ENCODE data around the gene MOB2.
"Not testable (repeated sequence)": the region's sequence is repeated elsewhere in the genome, so short reads cannot be mapped to it uniquely, and the experiment has no call there.

The MOB2 gene

DNA sequence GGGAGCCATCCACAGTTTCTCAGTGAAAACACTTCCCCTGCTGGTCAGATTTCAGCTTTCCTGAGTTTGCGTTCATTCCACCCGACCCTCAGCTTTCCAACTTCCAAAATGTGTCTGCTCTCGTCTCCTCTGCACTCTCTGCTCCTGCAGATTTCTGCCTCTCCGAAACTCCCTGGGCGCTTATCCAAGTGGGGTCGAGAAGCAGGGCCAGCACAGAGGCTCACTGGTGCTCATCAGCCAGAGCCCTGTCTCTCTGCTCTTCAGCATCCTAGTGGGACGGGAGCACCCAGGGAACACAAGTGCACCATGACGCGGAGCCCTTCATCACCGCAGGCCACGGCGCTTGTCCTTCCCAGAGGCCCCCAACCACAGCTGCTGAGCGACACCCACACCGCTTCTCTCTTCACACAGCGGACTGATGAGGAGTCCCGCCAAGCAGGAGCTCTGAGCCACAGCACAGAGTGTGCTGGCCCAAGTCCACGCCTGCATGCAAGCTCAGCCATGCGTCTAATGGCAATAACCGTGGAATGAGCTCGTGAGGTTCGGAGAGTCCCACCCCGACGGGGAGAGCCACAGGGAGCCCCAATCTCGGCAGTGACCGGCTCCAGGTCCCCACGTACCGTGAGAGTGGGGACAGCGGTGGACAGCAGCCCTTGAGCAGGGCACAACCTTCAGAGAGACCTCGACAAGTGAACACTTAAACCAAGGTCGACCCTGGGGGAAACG lies 27.9 kb upstream of the MOB2 start:
- no peak for DNase-seq (ENCODE audit: low read depth)
- no peak for TF ChIP-seq CTCF (IDR thresholded peaks at IDR 0.05; ENCODE audit: control insufficient read depth, extremely low read depth, insufficient read depth)
- no peak overlapping the region for H3K4me3 ChIP-seq (ENCODE audit: low read depth, low read length)

DNA sequence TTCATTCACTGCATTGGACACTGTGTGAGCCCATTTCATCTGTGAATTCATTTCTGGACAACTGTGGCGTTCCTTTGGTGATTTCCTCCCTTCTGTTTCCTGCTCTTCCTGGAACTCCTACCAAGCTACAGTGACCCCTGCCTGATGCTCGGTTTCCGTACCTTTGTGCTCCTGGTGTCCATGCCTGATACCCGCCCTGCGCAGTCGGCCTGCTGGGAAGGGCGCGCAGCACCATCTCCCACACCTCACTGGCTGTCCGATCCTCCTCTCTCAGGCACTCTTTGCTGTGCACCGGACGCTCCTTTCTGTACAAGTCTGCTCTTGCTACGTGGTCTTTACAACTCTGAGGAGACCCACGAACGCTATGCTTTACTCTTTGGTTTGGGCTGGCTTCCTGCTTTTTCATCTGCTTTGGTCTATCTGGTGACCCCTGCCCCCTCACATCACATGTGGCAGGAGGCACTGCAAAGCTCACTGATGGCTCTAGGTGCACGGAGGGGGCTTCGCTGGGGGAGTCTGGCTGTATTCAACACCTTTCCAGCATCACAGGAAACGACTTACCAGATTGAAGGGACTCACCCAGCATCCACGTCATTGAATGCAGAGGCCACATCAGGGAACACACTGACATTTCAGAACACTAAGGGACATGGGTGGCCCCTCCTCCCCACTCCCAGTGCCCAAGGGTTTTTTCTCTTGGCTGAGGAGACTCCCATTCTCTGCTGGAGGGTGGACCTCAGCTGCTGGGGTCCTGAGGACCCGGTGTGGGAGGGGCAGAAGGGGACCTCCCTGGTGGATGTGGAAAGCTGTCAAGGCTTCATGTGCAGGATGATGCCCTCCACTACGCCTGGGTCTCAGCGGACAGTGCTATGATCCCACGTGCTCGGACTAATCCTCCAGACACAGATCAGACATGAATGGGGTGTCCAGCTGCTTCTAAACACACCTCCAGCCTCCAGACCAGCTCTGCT lies 27.0 kb upstream of the MOB2 start:
- H3K4me3 ChIP-seq (ENCODE audit: low read depth, low read length), result no peak overlapping the region
- no peak for DNase-seq (ENCODE audit: low read depth)
- no peak for TF ChIP-seq CTCF (IDR thresholded peaks at IDR 0.05; ENCODE audit: control insufficient read depth, extremely low read depth, insufficient read depth)

- not testable (repeated sequence) for H3K4me3 ChIP-seq (ENCODE audit: low read depth, low read length); DNase-seq (ENCODE audit: low read depth)
Measured at GRCh38 chr11:1512531-1513258, 26.1 kb upstream of the MOB2 start.

- no peak for DNase-seq (ENCODE audit: low read depth)
- TF ChIP-seq CTCF (IDR thresholded peaks at IDR 0.05; ENCODE audit: control insufficient read depth, extremely low read depth, insufficient read depth), result no peak
- no peak overlapping the region for H3K4me3 ChIP-seq (ENCODE audit: low read depth, low read length)
Measured at GRCh38 chr11:1511937-1512496, 25.4 kb upstream of the MOB2 start.

- no peak for TF ChIP-seq CTCF (IDR thresholded peaks at IDR 0.05; ENCODE audit: control insufficient read depth, extremely low read depth, insufficient read depth)
- no peak for DNase-seq (ENCODE audit: low read depth)
- H3K4me3 ChIP-seq (ENCODE audit: low read depth, low read length), result no peak overlapping the region
Measured at GRCh38 chr11:1510928-1511327, 24.3 kb upstream of the MOB2 start.

DNA sequence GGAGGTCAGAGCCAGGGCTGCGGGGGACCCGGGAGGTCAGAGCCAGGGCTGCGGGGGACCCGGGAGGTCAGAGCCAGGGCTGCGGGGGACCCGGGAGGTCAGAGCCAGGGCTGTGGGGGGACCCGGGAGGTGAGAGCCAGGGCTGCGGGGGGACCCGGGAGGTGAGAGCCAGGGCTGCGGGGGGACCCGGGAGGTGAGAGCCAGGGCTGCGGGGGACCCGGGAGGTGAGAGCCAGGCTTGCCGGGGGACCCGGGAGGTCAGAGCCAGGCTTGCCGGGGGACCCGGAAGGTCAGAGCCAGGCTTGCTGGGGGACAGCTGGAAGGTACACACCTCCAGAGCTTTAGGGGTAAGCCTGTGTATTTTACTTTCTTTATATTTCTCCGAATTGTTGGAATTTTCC lies 23.8 kb upstream of the MOB2 start:
- not testable (repeated sequence) for DNase-seq (ENCODE audit: low read depth); H3K4me3 ChIP-seq (ENCODE audit: low read depth, low read length)

DNA sequence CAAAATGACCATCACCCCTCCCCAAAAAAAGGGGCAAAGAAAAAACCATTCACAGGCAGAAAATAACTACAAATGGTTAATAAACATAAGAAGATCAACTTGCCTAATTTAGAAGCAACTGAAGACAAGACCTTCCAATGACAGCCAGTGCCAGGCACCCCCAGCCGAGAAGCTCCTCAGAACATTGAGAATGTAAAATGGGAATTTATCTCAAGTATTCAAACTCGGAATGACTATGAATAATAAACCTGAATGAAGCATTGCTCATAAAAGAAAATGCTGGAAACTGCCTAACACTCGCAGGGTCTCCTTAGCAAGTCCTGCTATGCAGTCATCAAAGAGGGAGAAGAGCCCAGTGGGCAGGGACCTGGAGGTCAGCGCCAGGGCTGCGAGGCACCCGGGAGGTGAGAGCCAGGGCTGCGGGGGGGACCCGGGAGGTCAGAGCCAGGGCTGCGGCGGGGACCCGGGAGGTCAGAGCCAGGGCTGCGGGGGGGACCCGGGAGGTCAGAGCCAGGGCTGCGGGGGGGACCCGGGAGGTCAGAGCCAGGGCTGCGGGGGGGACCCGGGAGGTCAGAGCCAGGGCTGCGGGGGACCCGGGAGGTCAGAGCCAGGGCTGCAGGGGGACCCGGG lies 23.2 kb upstream of the MOB2 start:
- no peak for DNase-seq (ENCODE audit: low read depth)
- no peak overlapping the region for H3K4me3 ChIP-seq (ENCODE audit: low read depth, low read length)
- TF ChIP-seq CTCF (IDR thresholded peaks at IDR 0.05; ENCODE audit: control insufficient read depth, extremely low read depth, insufficient read depth), result no peak
